ENCODE data around the gene CES3. TPM values are rescaled to one million over a fixed set of nuclear protein-coding genes. Genes with fewer than 3 reads are reported as not detected.
A peak's percentile ranks its signal among the peaks of the same experiment; 100 is the strongest.

The CES3 gene
- total RNA-seq, 4 donors from 2014 or later, result 0.21 to 9.2 (median 0.81) TPM

- Histone ChIP-seq H3K4me3 (peak within 1 kb of the TSS; percentile 91 to 100 (median 99)), H3K4me1 (peaks cover 5 to 57% (median 34%) of the 10 kb centered on the region in 4 donors), H3K36me3 (peaks cover 0 to 57% (median 7%) of the 10 kb centered on the region in 3 donors), H3K27me3 (no peaks in the 10 kb centered on the region), H3K9me3 (no peaks in the 10 kb centered on the region), H3K27ac (peak within 1 kb of the TSS; percentile 89 to 98 (median 96))
- no peak for DNase-seq (ENCODE audit: low spot score in 2 of 2)
- WGBS, 2 donors, result 27 to 30% methylated on average over 28 to 32 of the region's 44 CpGs
- TF ChIP-seq POLR2A (IDR thresholded peaks at IDR 0.05), result no peak
- TF ChIP-seq EP300 (IDR thresholded peaks at IDR 0.05), result no peak
- TF ChIP-seq CTCF (IDR thresholded peaks at IDR 0.05), result no peak
Measured at GRCh38 chr16:66935314-66936011, 25.6 kb upstream of the CES3 start, which contains the start of gene CES2. TSS of gene CES2 (plus strand) at chr16:66935516. CDS start at chr16:66935636, 120 bp downstream.

DNA sequence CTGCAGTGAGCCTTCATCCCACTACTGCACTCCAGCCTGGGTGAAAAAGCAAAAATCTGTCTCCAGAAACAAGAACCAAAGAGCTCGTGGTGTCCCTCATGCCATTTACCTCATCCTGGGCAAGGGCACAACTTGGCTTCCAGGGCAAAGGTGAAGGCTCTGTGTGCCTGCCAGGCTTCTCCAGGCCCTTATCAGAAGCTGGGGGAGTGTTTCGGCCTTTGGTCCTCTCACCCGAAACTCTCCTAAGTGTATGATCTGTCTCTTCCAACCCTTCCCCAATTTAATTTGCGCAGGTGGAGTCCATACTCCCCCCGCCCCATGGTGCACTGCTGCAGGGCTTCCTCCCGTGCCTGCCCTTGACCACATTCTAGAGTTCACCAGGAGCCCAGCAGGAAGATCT lies 24.6 kb upstream of the CES3 start:
- H3K4me3 ChIP-seq, result no peak overlapping the region
- H3K9me3 ChIP-seq, result no peaks in the 10 kb centered on the region
- H3K27me3 ChIP-seq, result no peaks in the 10 kb centered on the region
- peaks cover 5 to 57% (median 34%) of the 10 kb centered on the region in 4 donors for H3K4me1 ChIP-seq
- no peak for DNase-seq (ENCODE audit: low spot score in 2 of 2)
- peak overlapping the region in 1 of 4 donors; percentile 98 for H3K27ac ChIP-seq
- WGBS, 2 donors, result 83 to 87% methylated on average over 6 of the region's 6 CpGs
- TF ChIP-seq EP300 (IDR thresholded peaks at IDR 0.05) (no peak), POLR2A (IDR thresholded peaks at IDR 0.05) (no peak), CTCF (IDR thresholded peaks at IDR 0.05) (no peak)
- peaks cover 0 to 57% (median 17%) of the 10 kb centered on the region in 3 donors for H3K36me3 ChIP-seq

- peaks cover 5 to 54% (median 34%) of the 10 kb centered on the region in 4 donors for H3K4me1 ChIP-seq
- H3K27me3 ChIP-seq, result no peaks in the 10 kb centered on the region
- H3K27ac ChIP-seq, result no peak overlapping the region
- H3K9me3 ChIP-seq, result no peaks in the 10 kb centered on the region
- TF ChIP-seq CTCF (IDR thresholded peaks at IDR 0.05) (no peak), POLR2A (IDR thresholded peaks at IDR 0.05) (no peak), EP300 (IDR thresholded peaks at IDR 0.05) (no peak)
- H3K4me3 ChIP-seq, result no peak overlapping the region
- DNase-seq (ENCODE audit: low spot score in 2 of 2), result no peak
- peaks cover 0 to 57% (median 23%) of the 10 kb centered on the region in 3 donors for H3K36me3 ChIP-seq
- WGBS, 2 donors, result 83 to 91% methylated on average over 4 of the region's 4 CpGs
Measured at GRCh38 chr16:66936889-66937554, 24.0 kb upstream of the CES3 start.

DNA sequence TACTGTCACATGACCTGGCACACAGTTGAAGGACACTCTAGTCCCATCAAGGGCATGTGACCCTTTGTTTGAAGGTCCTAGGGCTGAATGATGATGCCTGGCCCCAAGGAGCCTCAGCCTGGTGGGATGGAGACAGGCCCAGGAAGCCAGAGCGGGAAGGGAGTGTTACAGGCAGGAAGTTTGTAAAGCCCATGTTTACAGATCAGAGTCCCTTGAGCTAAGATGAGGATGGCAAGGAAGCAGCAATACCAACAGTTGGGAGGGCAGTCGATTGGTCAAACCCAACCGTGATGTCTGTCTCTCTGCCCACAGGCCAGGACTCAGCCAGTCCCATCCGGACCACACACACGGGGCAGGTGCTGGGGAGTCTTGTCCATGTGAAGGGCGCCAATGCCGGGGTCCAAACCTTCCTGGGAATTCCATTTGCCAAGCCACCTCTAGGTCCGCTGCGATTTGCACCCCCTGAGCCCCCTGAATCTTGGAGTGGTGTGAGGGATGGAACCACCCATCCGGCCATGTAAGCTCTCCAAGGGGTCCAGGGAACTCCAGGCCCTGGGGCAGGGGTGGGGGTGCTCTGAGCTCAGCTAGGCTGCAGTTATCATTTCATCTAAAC lies 23.2 kb upstream of the CES3 start:
- Histone ChIP-seq H3K4me3 (no peak overlapping the region), H3K27ac (no peak overlapping the region), H3K4me1 (peaks cover 5 to 46% (median 27%) of the 10 kb centered on the region in 4 donors), H3K36me3 (peaks cover 0 to 58% (median 24%) of the 10 kb centered on the region in 3 donors), H3K27me3 (no peaks in the 10 kb centered on the region), H3K9me3 (no peaks in the 10 kb centered on the region)
- no peak for DNase-seq (ENCODE audit: low spot score in 2 of 2)
- TF ChIP-seq POLR2A (IDR thresholded peaks at IDR 0.05) (no peak), CTCF (IDR thresholded peaks at IDR 0.05) (no peak), EP300 (IDR thresholded peaks at IDR 0.05) (no peak)
- WGBS, 2 donors, result 84 to 86% methylated on average over 10 of the region's 10 CpGs
